Stimulated activated CD4-positive, alpha-beta T cell treated with anti-CD3 and anti-CD28 coated beads, Interleukin-1b, Interleukin-23, amount 100 ng/mL, for 1 hour (primary cell): Measurements from ENCODE around the gene PCDH15.

Experiments
- DNase-seq, 2 donors: peaks; one replicate each; pipeline ENCODE4 v3.0.0-alpha.2; 2020; ENCODE audit warnings: low read depth in 2 of 2

The PCDH15 gene

DNA sequence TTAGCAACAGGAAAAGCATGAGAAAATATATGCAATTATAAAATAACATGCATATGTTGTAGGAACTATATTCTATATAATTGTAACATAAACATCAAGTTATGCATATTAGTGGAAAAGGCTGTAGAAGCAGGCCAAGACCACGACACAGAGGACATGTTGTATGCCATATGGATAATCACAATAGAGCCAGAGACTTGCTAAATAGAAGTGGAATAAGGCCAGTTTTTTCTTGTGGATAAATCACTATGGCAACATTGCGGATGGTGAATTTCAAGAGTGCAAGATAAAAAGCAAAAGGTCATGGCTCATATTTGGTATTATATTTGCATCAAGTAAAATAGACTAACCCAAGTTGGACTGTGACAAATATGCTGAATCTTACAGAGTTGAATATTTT lies 93.0 kb downstream of the PCDH15 start:
- no peak for DNase-seq

- no peak for DNase-seq
Observed at GRCh38 chr10:54702583-54703485, 98.2 kb downstream of the PCDH15 start.

DNA sequence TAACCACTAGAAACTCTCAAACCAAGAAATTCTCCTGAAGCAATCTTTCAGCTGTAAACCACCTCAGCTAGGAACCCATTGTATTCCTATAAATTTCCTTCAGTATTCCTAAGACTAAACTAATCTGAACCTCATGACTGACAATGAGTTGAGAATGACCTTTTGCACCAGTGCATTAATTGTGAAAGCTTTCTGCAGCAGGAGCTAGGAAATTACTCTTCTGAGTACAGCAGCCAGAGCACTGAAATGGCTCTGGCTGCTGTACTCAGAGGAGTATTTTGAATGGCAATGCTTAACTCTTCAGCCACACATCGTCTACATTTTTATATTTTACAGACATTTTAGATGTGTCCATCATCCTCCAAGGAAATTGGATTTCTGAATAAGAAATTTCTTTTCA lies 109.7 kb downstream of the PCDH15 start:
- no peak for DNase-seq

DNA sequence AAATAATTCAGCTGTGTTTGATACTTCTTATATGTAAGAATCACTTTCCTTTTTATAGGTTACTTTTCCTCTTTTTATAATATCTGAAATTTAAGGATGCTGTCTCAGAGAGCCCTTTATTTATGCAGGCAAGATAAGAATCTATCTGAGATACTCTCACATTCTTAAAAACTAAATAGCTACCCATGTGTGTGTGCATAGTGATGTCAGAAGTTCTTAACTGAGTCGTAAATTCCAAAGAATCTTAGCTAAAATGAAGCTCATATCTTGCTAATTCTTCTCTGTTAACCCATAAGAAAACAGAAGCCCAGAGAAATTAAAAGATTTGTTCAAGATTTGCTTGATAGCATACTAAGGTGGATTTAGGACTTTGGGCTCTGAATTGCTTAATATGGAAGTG lies 118.5 kb downstream of the PCDH15 start:
- no peak for DNase-seq

DNA sequence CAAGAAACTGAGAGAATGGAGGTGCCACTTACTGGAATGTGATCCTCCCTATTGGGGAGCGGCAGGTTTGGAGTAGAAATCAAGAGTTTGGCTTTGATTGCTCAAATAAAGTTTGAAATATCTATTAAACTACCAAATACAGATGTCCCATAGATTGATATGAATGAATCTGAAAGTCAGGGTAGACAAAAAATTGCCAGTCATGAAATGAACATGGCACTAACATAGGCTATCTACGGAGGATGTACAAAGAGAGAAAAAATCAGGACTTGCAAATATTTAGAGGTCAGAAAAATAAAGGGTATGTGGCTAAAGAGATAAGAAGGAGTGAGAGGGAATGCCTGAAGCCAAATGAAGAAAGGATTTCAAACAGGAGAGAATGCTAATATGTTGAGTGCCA lies 119.9 kb downstream of the PCDH15 start:
- no peak for DNase-seq

- no peak for DNase-seq
Observed at GRCh38 chr10:54667136-54667535, 133.9 kb downstream of the PCDH15 start.

- no peak for DNase-seq
Observed at GRCh38 chr10:54666192-54666591, 134.8 kb downstream of the PCDH15 start.

- no peak for DNase-seq
Observed at GRCh38 chr10:54665095-54665494, 135.9 kb downstream of the PCDH15 start.

- DNase-seq: no peak
Observed at GRCh38 chr10:54660397-54660796, 140.6 kb downstream of the PCDH15 start.

GRCh38 chr10:54656643-54657042 lies 144.4 kb downstream of the PCDH15 start:
- DNase-seq: no peak

GRCh38 chr10:54653518-54653917 lies 147.5 kb downstream of the PCDH15 start:
- no peak for DNase-seq

DNA sequence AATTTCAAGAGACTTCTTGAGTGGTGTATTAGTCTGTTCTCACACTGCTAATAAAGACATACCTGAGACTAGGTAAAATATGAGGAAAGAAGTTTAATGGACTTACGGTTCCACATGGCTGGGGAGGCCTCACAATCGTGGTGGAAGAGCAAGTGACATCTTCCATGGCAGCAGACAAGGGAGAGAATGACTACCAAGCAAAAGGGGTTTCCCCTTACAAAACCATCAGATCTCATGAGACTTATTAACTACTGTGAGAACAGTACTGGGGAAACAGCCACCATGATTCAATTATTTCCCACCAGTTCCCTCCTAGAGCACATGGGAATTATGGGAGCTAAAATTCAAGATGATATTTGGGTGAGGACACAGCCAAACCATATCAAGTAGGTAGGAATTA lies 150.5 kb downstream of the PCDH15 start:
- DNase-seq: no peak

DNA sequence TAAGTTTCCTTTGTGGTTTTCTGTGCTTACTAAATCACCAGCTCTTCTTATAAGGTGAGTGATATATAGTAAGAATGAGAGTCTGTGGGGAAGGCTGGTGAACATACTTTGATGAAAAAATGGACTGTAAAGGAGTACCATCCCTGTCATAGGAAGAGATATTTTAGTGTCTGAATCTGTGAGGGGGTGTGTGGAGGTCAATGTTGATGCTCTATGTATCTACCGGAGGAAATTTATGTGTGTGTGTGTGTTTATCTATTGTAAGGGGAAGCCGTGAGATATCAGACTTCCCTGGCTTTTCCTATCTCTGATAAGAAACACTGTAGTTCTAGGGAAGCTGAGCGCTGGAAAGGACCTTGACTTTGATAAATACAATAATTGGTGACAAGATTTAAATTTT lies 179.0 kb downstream of the PCDH15 start:
- DNase-seq: no peak

GRCh38 chr10:54620352-54620751 lies 180.7 kb downstream of the PCDH15 start:
- DNase-seq: no peak

DNA sequence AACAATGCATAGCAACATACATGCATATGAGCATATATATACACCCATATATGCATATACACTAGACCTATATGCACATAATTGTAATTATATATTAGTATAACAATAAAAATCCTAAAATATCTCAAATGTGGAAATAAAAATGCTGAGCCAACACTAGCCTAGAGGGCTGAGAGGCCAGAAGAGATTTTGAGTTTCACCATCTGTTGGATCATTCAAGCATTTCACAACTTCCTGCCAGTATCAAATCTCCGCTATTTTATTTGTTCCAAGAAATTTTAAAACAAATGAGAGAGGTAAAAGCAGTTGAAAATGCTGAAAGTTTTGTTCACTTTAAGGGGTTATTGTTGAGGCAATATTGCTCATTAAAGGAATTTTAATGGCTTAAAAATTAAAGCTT lies 187.0 kb downstream of the PCDH15 start:
- no peak for DNase-seq

DNA sequence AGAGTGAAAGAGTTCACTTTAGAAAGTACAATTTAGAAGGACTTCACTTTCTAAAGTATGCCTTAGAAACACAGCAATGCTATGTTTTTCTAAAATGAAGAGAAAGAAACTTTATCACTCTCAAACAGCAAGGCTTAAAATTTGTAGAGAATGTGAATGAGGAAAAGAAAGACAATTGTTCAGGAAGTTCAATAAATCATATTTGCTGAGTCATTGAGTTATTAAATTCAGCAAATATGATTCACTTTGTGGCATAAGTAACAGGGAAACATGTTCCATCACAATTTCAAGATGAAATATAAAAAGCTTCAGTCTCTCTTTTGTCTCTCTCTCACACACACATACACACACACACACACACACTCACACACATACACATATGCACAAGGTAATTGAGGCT lies 187.9 kb downstream of the PCDH15 start:
- DNase-seq: no peak

DNA sequence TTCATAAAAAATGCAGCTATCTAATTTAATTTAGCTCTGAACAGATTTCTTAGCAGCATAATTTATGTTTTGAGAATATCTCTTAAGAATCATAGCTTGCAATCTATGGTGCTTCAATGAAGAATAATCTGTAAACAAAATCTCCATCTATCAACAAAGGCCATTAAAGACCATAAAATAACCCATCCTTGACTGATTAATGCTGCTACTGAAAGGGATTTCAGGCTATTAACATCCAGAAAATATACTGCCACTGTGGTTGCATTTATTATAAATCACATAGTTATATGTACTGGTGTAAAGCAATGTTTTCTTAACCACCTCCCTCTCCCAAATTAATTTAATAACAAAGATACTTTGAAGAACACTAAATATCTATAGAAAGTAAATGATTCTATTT lies 191.6 kb downstream of the PCDH15 start:
- no peak for DNase-seq

GRCh38 chr10:54607983-54608382 lies 193.0 kb downstream of the PCDH15 start:
- DNase-seq: no peak

DNA sequence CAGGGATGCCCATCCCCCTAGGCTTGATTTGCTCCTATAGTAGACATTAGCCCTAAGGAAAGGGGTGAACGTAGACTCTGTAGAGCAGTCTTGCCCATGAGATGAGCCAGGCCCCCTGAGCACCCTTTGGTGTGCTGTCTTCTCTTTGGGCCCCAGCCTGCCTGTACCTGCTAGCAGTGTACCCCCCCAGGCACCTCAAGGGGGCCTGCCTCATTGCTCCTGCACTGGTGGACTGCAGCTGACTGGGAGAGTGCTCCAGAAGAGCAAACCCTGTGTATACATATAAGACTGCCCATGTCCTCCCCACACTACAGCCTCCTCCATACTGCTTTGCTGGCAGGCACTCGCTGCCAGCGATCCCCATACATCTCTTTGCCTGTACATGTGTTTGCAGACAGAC lies 206.7 kb downstream of the PCDH15 start:
- DNase-seq: no peak

DNA sequence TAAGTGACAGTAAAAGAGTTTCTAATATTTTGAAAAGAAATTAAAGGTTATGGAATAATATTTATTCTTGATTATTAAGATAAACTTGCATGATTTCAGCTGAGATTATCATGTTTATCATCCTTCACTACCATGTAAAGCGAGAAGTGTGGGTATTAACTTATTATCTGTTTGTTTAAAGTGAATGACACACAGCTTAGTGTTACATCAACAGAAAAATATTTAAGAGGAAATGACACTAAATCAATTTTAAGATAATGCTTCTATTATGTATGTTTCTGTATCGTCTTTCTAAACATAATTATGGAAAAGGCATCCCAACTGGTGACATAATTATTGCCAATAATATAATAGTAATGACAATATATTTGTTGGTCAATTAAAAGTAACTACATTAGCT lies 213.1 kb downstream of the PCDH15 start:
- DNase-seq: no peak

DNA sequence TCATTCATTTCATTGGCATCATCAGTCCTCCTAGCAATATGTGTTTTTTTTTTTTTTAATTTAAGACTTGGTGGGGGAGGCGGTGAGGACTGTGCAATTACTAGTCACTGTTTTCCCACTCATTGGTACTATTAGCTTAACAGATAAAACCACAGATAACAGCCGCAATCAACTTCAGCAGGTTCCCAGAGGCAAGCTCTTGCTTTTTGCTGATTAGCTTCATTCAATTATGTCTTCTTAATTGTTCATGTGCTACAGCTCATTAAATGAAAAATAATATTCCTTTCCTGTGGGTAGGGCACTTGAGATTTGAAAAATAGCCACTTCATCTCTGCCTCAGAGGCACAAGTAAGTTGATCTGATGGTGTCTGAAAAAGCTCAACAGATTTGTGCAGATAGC lies 215.5 kb downstream of the PCDH15 start:
- DNase-seq: no peak

DNA sequence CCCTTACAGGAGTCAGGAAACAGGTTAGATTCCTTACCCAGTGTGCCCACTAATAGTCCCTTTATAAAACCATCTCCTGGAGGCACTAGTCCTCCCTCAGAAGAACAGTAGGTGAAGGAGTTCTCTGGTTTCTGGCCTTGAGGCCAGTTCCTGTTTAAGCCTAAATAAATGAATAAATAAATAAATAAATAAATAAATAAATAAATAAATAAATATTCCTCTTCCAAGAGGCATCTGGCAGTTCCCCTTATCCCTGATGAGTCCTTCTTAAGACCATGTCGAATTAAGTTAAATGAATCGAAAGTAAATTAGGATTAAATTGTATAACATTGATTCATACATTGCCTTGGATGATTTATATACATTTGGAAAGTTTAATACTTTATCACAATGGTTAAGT lies 223.3 kb downstream of the PCDH15 start:
- no peak for DNase-seq

GRCh38 chr10:54576541-54576940 lies 224.5 kb downstream of the PCDH15 start:
- no peak for DNase-seq

DNA sequence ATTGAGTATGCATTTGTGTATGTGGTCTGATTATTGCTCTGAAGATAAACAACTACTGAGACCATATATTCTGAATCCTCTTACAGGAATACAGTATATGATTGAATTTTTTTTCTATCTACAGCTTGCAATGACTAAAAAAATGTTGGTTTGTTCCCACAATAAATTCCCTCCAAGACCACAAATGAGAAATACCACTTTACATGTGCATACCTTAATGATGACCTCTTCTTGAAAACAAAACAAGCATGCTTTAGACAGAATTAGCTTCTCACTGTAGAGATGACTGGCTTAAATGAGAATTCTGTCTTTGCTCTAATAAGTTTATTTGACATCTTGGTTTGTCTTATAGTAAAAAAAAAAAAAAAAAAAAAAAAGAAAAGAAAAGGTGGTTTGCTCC lies 241.5 kb downstream of the PCDH15 start:
- no peak for DNase-seq
